K562 (cell line): ENCODE data around the gene PCDH1. TPM values are rescaled to one million over a fixed set of nuclear protein-coding genes. Genes with fewer than 3 reads are reported as not detected.

Source experiments
- ARHGAP35 ChIP-seq: fragments of 450-650 bp; IDR thresholded peaks from 2 replicates; pipeline ENCODE4 v1.6.1; 2018; ENCODE audit not compliant: partially characterized antibody
- CCAR2 ChIP-seq: fragments of 200-400 bp; formaldehyde crosslinking; IDR thresholded peaks from 2 replicates; pipeline ENCODE4 v1.6.1; 2017; ENCODE audit warnings: mild to moderate bottlenecking, low read depth, low read length
- EP400 ChIP-seq: fragments of 450-650 bp; IDR thresholded peaks from 2 replicates; pipeline ENCODE4 v1.6.1; 2017; ENCODE audit warnings: antibody characterized with exemption, mild to moderate bottlenecking, moderate library complexity
- FUS ChIP-seq: fragments of 200-400 bp; formaldehyde crosslinking; optimal IDR thresholded peaks from 2 replicates; pipeline ENCODE3; 2017; ENCODE audit warnings: low read depth, low read length
- KAT7 ChIP-seq: sonication (generic); formaldehyde crosslinking; IDR thresholded peaks from 2 replicates; pipeline ENCODE4 v1.8.0; 2022; ENCODE audit warnings: missing genetic modification reagents, mild to moderate bottlenecking, borderline replicate concordance
- NELFE ChIP-seq: IDR thresholded peaks from 2 replicates; pipeline ENCODE4 v1.6.1; 2011; ENCODE audit warnings: mild to moderate bottlenecking; ENCODE audit not compliant: insufficient read depth, insufficient read length
- PHTF2 ChIP-seq: fragments of 250-450 bp; sonication (Bioruptor Pico); IDR thresholded peaks from 2 replicates; pipeline ENCODE4 v1.5.0; 2021; ENCODE audit warnings: mild to moderate bottlenecking
- RB1 ChIP-seq: fragments of 450-650 bp; IDR thresholded peaks from 2 replicates; pipeline ENCODE4 v1.6.1; 2017; ENCODE audit warnings: low read depth, mild to moderate bottlenecking
- polyA plus RNA-seq, 8 experiments: library from polyadenylated mRNA; depleted of rRNA in 4 of 8; stranded (reverse) in 5 of 8; unstranded in 3 of 8; fragments of >200 nt; fragmentation: Nextera tagmentation in 2 of 8; fragmentation: Illumina TruSeq in 1 of 8; extraction: Ambion mirVana in 2 of 8; extraction: Trizol in 1 of 8; gene quantifications; 2 replicates each; pipeline versions ENCODE4 v1.2.1 to v1.2.3, GENCODE V29; 2011 to 2014; ENCODE audit warnings: inconsistent platforms in 1 of 8, missing spikeins in 1 of 8
- total RNA-seq, 7 experiments: library from RNA; depleted of rRNA in 6 of 7; stranded (reverse); fragments of >200 nt in 6 of 7; fragmentation: Illumina TruSeq in 2 of 7; extraction: Trizol in 2 of 7; gene quantifications; 2 replicates each; pipeline versions ENCODE4 v1.2.1 to v1.2.3, GENCODE V29; 2011 to 2021; ENCODE audit warnings: low replicate concordance in 1 of 7
- TF ChIP-seq, protein P1 (sequence below): fragments of 450-650 bp; conservative IDR thresholded peaks from 2 replicates; pipeline ENCODE4 v1.6.1; 2016; ENCODE audit warnings: missing genetic modification characterization, low read depth, mild to moderate bottlenecking, control low read depth, missing compliant biosample characterization
- TF ChIP-seq, protein P2 (sequence below): fragments of 150-350 bp; conservative IDR thresholded peaks from 2 replicates; pipeline ENCODE4 v1.6.1; 2014; ENCODE audit warnings: low read length
- TF ChIP-seq, protein P3 (sequence below): fragments of 250-450 bp; sonication (Bioruptor Pico); IDR thresholded peaks from 2 replicates; pipeline ENCODE4 v1.8.0; 2021; ENCODE audit warnings: moderate library complexity, mild to moderate bottlenecking, inconsistent platforms
- TF ChIP-seq, protein P4 (sequence below), 2 experiments: fragments of 450-650 bp; conservative IDR thresholded peaks; 2 replicates each; pipeline ENCODE4 v1.6.1; 2017; ENCODE audit warnings: mild to moderate bottlenecking in 2 of 2, moderate library complexity in 2 of 2
- TF ChIP-seq, protein P5 (sequence below), 2 experiments: fragments of 150-350 bp in 1 of 2; IDR thresholded peaks; 2 replicates each; pipeline ENCODE4 v1.6.1; 2012 to 2016; ENCODE audit warnings: low read depth in 2 of 2, low read length in 2 of 2, mild to moderate bottlenecking in 1 of 2, moderate library complexity in 1 of 2
- TF ChIP-seq, protein P6 (sequence below): IDR thresholded peaks from 2 replicates; pipeline ENCODE4 v1.6.1; 2011; ENCODE audit not compliant: insufficient read length; ENCODE audit errors: extremely low read depth

Gene PCDH1
- total and polyA plus RNA-seq, 9 of the 15 experiments (the other 6 are each of a cell fraction or from before 2014, with no cell fraction given) = 0.11 to 3.6 (median 1.9) TPM; not detected in 1

DNA sequence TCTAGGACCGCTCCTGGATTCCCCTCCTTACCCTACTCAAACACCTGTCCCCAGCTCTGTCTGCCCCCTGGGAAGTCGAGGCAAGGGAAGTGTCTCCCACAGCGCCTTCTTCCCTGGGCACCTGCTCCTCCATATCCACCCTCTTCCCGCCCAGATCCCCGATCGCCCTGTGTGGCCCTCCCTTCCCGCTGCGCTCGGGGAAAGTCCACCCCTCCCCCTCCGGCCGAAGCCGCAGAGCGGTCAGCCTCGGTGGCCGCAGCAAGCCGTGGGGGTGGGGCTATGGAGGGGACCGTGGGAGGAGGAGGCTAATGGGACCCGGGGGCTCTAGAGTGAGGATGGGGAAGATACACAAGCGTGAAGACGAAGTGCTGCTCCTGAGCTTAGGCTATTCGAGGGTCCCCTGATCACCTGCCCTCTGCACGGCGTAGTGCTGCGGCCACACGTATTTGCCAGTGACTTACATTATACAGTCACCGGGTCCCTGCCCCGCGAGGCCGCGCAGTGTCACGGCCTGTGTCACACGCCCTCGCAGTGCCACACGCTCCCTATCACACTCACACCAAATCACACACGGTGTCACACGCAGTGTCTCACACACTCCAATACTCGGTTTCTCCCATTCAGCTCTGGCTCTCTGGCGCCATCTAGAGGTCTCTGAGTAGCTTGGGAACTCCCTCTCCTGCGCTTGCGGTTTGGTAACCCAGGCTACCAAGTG lies 658 bp upstream of the PCDH1 start (continued):
- TF ChIP-seq, protein P1, sequence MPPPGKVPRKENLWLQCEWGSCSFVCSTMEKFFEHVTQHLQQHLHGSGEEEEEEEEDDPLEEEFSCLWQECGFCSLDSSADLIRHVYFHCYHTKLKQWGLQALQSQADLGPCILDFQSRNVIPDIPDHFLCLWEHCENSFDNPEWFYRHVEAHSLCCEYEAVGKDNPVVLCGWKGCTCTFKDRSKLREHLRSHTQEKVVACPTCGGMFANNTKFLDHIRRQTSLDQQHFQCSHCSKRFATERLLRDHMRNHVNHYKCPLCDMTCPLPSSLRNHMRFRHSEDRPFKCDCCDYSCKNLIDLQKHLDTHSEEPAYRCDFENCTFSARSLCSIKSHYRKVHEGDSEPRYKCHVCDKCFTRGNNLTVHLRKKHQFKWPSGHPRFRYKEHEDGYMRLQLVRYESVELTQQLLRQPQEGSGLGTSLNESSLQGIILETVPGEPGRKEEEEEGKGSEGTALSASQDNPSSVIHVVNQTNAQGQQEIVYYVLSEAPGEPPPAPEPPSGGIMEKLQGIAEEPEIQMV (tag) = no peak
- no peak for TF ChIP-seq CCAR2
- TF ChIP-seq, protein P2, sequence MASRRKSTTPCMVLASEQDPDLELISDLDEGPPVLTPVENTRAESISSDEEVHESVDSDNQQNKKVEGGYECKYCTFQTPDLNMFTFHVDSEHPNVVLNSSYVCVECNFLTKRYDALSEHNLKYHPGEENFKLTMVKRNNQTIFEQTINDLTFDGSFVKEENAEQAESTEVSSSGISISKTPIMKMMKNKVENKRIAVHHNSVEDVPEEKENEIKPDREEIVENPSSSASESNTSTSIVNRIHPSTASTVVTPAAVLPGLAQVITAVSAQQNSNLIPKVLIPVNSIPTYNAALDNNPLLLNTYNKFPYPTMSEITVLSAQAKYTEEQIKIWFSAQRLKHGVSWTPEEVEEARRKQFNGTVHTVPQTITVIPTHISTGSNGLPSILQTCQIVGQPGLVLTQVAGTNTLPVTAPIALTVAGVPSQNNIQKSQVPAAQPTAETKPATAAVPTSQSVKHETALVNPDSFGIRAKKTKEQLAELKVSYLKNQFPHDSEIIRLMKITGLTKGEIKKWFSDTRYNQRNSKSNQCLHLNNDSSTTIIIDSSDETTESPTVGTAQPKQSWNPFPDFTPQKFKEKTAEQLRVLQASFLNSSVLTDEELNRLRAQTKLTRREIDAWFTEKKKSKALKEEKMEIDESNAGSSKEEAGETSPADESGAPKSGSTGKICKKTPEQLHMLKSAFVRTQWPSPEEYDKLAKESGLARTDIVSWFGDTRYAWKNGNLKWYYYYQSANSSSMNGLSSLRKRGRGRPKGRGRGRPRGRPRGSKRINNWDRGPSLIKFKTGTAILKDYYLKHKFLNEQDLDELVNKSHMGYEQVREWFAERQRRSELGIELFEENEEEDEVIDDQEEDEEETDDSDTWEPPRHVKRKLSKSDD = no peak
- TF ChIP-seq RB1 = peak; percentile 62
- TF ChIP-seq PHTF2 (CRISPR knock-in tag) = no peak
- no peak for TF ChIP-seq EP400
- TF ChIP-seq, protein P3, sequence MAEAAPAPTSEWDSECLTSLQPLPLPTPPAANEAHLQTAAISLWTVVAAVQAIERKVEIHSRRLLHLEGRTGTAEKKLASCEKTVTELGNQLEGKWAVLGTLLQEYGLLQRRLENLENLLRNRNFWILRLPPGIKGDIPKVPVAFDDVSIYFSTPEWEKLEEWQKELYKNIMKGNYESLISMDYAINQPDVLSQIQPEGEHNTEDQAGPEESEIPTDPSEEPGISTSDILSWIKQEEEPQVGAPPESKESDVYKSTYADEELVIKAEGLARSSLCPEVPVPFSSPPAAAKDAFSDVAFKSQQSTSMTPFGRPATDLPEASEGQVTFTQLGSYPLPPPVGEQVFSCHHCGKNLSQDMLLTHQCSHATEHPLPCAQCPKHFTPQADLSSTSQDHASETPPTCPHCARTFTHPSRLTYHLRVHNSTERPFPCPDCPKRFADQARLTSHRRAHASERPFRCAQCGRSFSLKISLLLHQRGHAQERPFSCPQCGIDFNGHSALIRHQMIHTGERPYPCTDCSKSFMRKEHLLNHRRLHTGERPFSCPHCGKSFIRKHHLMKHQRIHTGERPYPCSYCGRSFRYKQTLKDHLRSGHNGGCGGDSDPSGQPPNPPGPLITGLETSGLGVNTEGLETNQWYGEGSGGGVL = no peak
- TF ChIP-seq, protein P4, sequence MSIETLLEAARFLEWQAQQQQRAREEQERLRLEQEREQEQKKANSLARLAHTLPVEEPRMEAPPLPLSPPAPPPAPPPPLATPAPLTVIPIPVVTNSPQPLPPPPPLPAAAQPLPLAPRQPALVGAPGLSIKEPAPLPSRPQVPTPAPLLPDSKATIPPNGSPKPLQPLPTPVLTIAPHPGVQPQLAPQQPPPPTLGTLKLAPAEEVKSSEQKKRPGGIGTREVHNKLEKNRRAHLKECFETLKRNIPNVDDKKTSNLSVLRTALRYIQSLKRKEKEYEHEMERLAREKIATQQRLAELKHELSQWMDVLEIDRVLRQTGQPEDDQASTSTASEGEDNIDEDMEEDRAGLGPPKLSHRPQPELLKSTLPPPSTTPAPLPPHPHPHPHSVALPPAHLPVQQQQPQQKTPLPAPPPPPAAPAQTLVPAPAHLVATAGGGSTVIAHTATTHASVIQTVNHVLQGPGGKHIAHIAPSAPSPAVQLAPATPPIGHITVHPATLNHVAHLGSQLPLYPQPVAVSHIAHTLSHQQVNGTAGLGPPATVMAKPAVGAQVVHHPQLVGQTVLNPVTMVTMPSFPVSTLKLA (conservative IDR thresholded peaks at IDR 0.05) = no peak
- TF ChIP-seq, protein P5, sequence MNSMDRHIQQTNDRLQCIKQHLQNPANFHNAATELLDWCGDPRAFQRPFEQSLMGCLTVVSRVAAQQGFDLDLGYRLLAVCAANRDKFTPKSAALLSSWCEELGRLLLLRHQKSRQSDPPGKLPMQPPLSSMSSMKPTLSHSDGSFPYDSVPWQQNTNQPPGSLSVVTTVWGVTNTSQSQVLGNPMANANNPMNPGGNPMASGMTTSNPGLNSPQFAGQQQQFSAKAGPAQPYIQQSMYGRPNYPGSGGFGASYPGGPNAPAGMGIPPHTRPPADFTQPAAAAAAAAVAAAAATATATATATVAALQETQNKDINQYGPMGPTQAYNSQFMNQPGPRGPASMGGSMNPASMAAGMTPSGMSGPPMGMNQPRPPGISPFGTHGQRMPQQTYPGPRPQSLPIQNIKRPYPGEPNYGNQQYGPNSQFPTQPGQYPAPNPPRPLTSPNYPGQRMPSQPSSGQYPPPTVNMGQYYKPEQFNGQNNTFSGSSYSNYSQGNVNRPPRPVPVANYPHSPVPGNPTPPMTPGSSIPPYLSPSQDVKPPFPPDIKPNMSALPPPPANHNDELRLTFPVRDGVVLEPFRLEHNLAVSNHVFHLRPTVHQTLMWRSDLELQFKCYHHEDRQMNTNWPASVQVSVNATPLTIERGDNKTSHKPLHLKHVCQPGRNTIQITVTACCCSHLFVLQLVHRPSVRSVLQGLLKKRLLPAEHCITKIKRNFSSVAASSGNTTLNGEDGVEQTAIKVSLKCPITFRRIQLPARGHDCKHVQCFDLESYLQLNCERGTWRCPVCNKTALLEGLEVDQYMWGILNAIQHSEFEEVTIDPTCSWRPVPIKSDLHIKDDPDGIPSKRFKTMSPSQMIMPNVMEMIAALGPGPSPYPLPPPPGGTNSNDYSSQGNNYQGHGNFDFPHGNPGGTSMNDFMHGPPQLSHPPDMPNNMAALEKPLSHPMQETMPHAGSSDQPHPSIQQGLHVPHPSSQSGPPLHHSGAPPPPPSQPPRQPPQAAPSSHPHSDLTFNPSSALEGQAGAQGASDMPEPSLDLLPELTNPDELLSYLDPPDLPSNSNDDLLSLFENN (IDR thresholded peaks at IDR 0.05; ENCODE audit: low read depth in 2 of 2, low read length in 2 of 2) = no peak
- no peak for TF ChIP-seq KAT7 (CRISPR knock-in tag)
- no peak for TF ChIP-seq FUS
- TF ChIP-seq NELFE = no peak
- TF ChIP-seq, protein P6, sequence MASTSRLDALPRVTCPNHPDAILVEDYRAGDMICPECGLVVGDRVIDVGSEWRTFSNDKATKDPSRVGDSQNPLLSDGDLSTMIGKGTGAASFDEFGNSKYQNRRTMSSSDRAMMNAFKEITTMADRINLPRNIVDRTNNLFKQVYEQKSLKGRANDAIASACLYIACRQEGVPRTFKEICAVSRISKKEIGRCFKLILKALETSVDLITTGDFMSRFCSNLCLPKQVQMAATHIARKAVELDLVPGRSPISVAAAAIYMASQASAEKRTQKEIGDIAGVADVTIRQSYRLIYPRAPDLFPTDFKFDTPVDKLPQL = no peak
- TF ChIP-seq ARHGAP35 = peak; percentile 22
